WTC11 (cell line): ENCODE data around the gene KRTAP5-6. TPM values are rescaled to one million over a fixed set of nuclear protein-coding genes. Genes with fewer than 3 reads are reported as not detected.

Source experiments
- ATAC-seq: fragments of 200-7000 bp; cut with Tn5 transposase; 2 replicates; pipeline ENCODE4 v1.10.0; 2021; ENCODE audit warnings: mild to moderate bottlenecking, moderate library complexity
- CTCF ChIA-PET: fragments of 300-600 bp; sonication (Branson Sonifier 250); formaldehyde crosslinking; loops from one replicate; lab custom pipeline; 2021; ENCODE audit warnings: antibody characterized with exemption; lab: Charles Lee
- POLR2A ChIA-PET: fragments of 350-600 bp; sonication (Branson Sonifier 250); formaldehyde crosslinking; loops from one replicate; lab custom pipeline; 2021; ENCODE audit warnings: antibody characterized with exemption; lab: Charles Lee
- DNase-seq: peaks from one replicate; pipeline ENCODE4 v3.0.0; 2021; ENCODE audit warnings: low spot score
- H3K27ac Mint-ChIP-seq: 2 replicates; pipeline ENCODE4 v1.8.0; 2021; ENCODE audit warnings: mixed read lengths
- H3K27me3 Mint-ChIP-seq: 2 replicates; pipeline ENCODE4 v1.8.0; 2021; ENCODE audit warnings: low read depth, mild to moderate bottlenecking, moderate library complexity, mixed read lengths
- H3K36me3 Mint-ChIP-seq: 2 replicates; pipeline ENCODE4 v1.8.0; 2021; ENCODE audit warnings: mixed read lengths
- H3K4me1 Mint-ChIP-seq: 2 replicates; pipeline ENCODE4 v1.8.0; 2022; ENCODE audit warnings: mixed read lengths
- H3K4me3 Mint-ChIP-seq: 2 replicates; pipeline ENCODE4 v1.8.0; 2021; ENCODE audit warnings: mild to moderate bottlenecking, moderate library complexity, mixed read lengths
- H3K9me3 Mint-ChIP-seq: 2 replicates; pipeline ENCODE4 v1.8.0; 2021; ENCODE audit warnings: mixed read lengths
- GRHL2 ChIP-seq: fragments of 250-450 bp; sonication (Bioruptor Pico); IDR thresholded peaks from 2 replicates; pipeline ENCODE4 v1.8.0; 2022; ENCODE audit warnings: mild to moderate bottlenecking, moderate library complexity; ENCODE audit not compliant: insufficient replicate concordance, severe bottlenecking
- HMGA2 ChIP-seq: fragments of 250-450 bp; sonication (Bioruptor Pico); IDR thresholded peaks from 2 replicates; pipeline ENCODE4 v1.4.0; 2021; ENCODE audit warnings: mild to moderate bottlenecking, moderate library complexity
- IRF2 ChIP-seq: sonication (generic); formaldehyde crosslinking; IDR thresholded peaks from 2 replicates; pipeline ENCODE4 v1.8.0; 2022; ENCODE audit warnings: low read depth, missing genetic modification reagents, borderline replicate concordance
- JUN ChIP-seq: sonication (generic); formaldehyde crosslinking; IDR thresholded peaks from 2 replicates; pipeline ENCODE4 v1.8.0; 2023; ENCODE audit warnings: mild to moderate bottlenecking, missing genetic modification reagents
- KAT7 ChIP-seq: sonication (generic); formaldehyde crosslinking; IDR thresholded peaks from 2 replicates; pipeline ENCODE4 v1.8.1; 2023; ENCODE audit warnings: missing genetic modification reagents, mild to moderate bottlenecking, borderline replicate concordance
- MXD4 ChIP-seq: fragments of 250-450 bp; sonication (Bioruptor Pico); IDR thresholded peaks from 2 replicates; pipeline ENCODE4 v1.8.0; 2021; ENCODE audit warnings: mild to moderate bottlenecking, moderate library complexity, borderline replicate concordance
- PRRX2 ChIP-seq: fragments of 250-450 bp; sonication (Bioruptor Pico); IDR thresholded peaks from 2 replicates; pipeline ENCODE4 v1.8.0; 2021; ENCODE audit warnings: mild to moderate bottlenecking
- RELA ChIP-seq: sonication (generic); formaldehyde crosslinking; IDR thresholded peaks from 2 replicates; pipeline ENCODE4 v1.8.1; 2022; ENCODE audit warnings: missing genetic modification reagents, mild to moderate bottlenecking, borderline replicate concordance
- SMAD3 ChIP-seq: sonication (generic); formaldehyde crosslinking; IDR thresholded peaks from 2 replicates; pipeline ENCODE4 v1.8.0; 2022; ENCODE audit warnings: missing genetic modification reagents, mild to moderate bottlenecking, borderline replicate concordance
- SMAD4 ChIP-seq: sonication (generic); formaldehyde crosslinking; IDR thresholded peaks from 2 replicates; pipeline ENCODE4 v1.8.0; 2022; ENCODE audit warnings: mild to moderate bottlenecking, missing genetic modification reagents
- TP53 ChIP-seq: sonication (generic); formaldehyde crosslinking; IDR thresholded peaks from 2 replicates; pipeline ENCODE4 v1.8.1; 2023; ENCODE audit warnings: mild to moderate bottlenecking, missing genetic modification reagents
- ZNF121 ChIP-seq: sonication (generic); formaldehyde crosslinking; IDR thresholded peaks from 2 replicates; pipeline ENCODE4 v1.8.0; 2023; ENCODE audit warnings: missing genetic modification reagents
- ZNF219 ChIP-seq: sonication (generic); formaldehyde crosslinking; IDR thresholded peaks from 2 replicates; pipeline ENCODE4 v1.8.0; 2023; ENCODE audit warnings: missing genetic modification reagents, mild to moderate bottlenecking, borderline replicate concordance
- ZNF232 ChIP-seq: sonication (generic); formaldehyde crosslinking; IDR thresholded peaks from 2 replicates; pipeline ENCODE4 v1.8.0; 2022; ENCODE audit warnings: mild to moderate bottlenecking, missing genetic modification reagents
- ZNF263 ChIP-seq: sonication (generic); formaldehyde crosslinking; IDR thresholded peaks from 2 replicates; pipeline ENCODE4 v1.8.1; 2022; ENCODE audit warnings: low read depth, mild to moderate bottlenecking, moderate library complexity, missing genetic modification reagents
- ZNF396 ChIP-seq: fragments of 250-450 bp; sonication (Bioruptor Pico); IDR thresholded peaks from 2 replicates; pipeline ENCODE4 v1.8.0; 2021; ENCODE audit warnings: mild to moderate bottlenecking, moderate library complexity, borderline replicate concordance
- ZNF423 ChIP-seq: fragments of 250-450 bp; sonication (Bioruptor Pico); IDR thresholded peaks from 2 replicates; pipeline ENCODE4 v2.1.2; 2022; ENCODE audit warnings: mild to moderate bottlenecking, moderate library complexity
- total RNA-seq: library from RNA; stranded (reverse); gene quantifications from 3 replicates; pipeline ENCODE4 v1.2.3, GENCODE V29; 2021
- TF ChIP-seq, protein P1 (sequence below): sonication (generic); formaldehyde crosslinking; conservative IDR thresholded peaks from 2 replicates; pipeline ENCODE4 v1.8.1; 2022; ENCODE audit warnings: mild to moderate bottlenecking, missing genetic modification reagents
- TF ChIP-seq, protein P2 (sequence below): sonication (generic); formaldehyde crosslinking; IDR thresholded peaks from 2 replicates; pipeline ENCODE4 v1.8.1; 2023; ENCODE audit warnings: mild to moderate bottlenecking, missing genetic modification reagents

The KRTAP5-6 gene
- total RNA-seq, 1 experiment from 2014 or later, result 0.35 TPM

DNA sequence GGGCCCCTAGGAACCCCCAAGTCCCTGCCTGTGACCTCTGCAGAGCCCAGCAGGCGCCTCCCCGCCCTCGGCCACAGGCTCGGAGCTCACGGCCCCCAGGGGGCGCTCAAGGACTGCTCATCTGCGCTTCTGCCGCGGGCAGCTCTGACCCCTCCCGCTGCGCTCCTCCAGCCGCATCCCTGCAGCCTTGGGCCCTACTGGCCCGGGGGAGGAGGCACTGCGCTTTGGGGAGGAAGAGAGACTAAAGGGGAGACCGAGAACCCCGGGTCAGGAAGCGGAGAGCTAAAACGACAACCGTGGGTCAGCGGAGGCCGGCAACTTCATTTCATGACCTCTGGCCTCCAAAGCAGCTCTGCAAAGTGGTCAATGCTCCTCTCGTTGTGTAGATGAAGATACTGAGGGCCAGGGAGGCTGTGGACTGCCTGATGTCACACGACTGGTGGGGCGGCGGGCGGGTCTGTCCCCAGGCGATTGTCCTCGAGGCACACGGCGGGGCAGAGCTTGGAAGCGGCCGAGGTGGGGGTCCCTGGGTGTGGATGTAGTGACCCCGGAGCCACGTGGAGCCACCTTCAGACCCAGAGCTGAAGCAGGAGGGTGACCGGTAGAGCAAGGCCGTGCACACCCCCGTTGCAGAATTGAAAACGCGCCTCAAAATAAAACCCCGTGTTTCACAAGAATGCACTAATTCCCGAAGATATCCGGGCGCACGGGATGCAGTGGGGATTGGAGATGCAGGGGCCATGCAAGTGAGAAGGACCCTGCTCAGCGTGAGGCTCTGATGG is 2.7 kb upstream of the KRTAP5-6 start (continued):
- TF ChIP-seq ZNF263, result peak; percentile 86
- TF ChIP-seq PRRX2 (CRISPR knock-in tag), result no peak
- TF ChIP-seq TP53, result no peak
- TF ChIP-seq MXD4 (CRISPR knock-in tag), result no peak
- TF ChIP-seq, protein P1, sequence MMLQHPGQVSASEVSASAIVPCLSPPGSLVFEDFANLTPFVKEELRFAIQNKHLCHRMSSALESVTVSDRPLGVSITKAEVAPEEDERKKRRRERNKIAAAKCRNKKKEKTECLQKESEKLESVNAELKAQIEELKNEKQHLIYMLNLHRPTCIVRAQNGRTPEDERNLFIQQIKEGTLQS, result no peak

DNA sequence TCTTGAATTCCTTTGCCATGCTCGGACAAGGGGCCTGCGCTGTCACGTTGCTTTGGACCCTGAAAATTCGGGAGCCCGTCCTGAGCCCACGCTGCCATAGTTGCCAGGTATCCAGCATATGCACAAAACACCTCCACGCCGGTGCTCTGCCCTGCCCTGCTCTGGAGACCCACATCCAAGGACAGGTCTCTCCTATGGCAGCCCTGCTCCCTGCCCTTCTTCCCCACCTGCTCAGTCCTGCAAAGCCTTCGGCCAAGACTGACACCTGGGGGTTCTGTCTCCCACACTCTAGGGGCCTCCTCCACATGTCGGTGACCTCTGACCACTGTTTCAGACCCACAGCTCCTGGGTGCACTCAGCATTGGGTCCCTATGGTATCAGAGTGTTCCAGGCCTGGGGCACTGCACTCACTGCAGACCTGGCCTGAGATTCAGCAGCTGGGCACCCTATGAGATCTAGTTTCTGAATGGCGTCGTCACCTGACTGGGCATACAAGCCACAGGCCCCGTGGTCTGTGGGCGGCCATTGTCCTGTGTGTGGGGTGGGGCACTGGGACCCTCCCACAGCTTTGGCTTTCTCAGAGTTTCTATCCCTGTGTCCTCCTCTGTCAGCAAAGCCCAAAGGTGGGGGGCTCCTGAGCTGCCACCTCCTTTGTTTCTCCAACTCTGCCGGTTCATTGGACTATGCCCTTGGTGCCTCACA is 2.0 kb upstream of the KRTAP5-6 start:
- peaks cover 14% of the 10 kb centered on the region for H3K9me3 Mint-ChIP-seq
- H3K27ac Mint-ChIP-seq, result no peak overlapping the region
- peaks cover 3% of the 10 kb centered on the region for H3K4me1 Mint-ChIP-seq
- no peaks in the 10 kb centered on the region for H3K36me3 Mint-ChIP-seq
- no peak overlapping the region for H3K4me3 Mint-ChIP-seq
- ChIA-PET POLR2A (no interaction called here), CTCF (interaction anchor here (0.6 to 5.5 kb wide), 31 partner anchors 12 to 461 kb away, joined by 3 to 271 read pairs (median 9); partner anchors contain the start of genes CTSD, IFITM10, LSP1 and SYT8)
- H3K27me3 Mint-ChIP-seq, result peaks cover 22% of the 10 kb centered on the region
- no peak for ATAC-seq
- DNase-seq, result no peak
- TF ChIP-seq ZNF219 (CRISPR knock-in tag), result no peak
- TF ChIP-seq ZNF121 (CRISPR knock-in tag), result no peak
- TF ChIP-seq SMAD4 (CRISPR knock-in tag), result no peak
- no peak for TF ChIP-seq ZNF423 (CRISPR knock-in tag)
- TF ChIP-seq ZNF232 (CRISPR knock-in tag), result no peak
- TF ChIP-seq ZNF396 (CRISPR knock-in tag), result no peak
- no peak for TF ChIP-seq GRHL2 (CRISPR knock-in tag)

DNA sequence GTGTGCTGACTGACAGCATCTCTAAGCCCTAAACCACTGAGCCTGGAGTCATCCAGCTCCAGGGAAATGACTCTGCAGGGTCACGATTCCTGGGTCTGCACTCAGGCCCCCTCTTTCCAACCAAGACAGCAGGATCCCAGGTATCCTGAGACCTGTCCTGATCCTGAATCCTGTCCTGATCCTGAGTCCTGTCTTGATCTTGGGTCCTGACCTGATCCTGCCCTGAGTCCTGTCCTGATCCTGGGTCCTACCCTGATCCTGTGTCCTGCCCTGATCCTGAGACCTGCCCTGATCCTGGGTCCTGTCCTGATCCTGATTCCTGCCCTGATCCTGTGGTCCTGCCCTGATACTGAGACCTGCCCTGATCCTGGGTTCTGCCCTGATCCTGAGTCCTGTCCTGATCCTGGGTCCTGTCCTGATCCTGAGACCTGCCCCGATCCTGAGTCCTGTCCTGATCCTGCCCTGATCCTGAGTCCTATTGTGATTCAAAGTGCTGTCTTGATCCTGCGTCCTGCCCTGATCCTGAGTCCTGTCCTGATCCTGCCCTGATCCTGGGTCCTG is 1.4 kb upstream of the KRTAP5-6 start:
- ChIA-PET POLR2A (no interaction called here), CTCF (interaction anchor here (5.0 to 5.5 kb wide), 4 partner anchors 41 to 461 kb away, joined by 23 to 271 read pairs (median 107); partner anchors contain the start of gene SYT8)
- Mint-ChIP-seq H3K27ac (no peak overlapping the region), H3K27me3 (peaks cover 22% of the 10 kb centered on the region), H3K4me1 (peaks cover 3% of the 10 kb centered on the region), H3K4me3 (no peak overlapping the region), H3K9me3 (peaks cover 14% of the 10 kb centered on the region), H3K36me3 (no peaks in the 10 kb centered on the region)
- TF ChIP-seq, protein P1, result no peak
- TF ChIP-seq HMGA2 (no peak), SMAD3 (CRISPR knock-in tag) (no peak), JUN (CRISPR knock-in tag) (no peak), ZNF263 (no peak), IRF2 (CRISPR knock-in tag) (no peak), KAT7 (CRISPR knock-in tag) (no peak)
- DNase-seq (no peak), ATAC-seq (no peak)

DNA sequence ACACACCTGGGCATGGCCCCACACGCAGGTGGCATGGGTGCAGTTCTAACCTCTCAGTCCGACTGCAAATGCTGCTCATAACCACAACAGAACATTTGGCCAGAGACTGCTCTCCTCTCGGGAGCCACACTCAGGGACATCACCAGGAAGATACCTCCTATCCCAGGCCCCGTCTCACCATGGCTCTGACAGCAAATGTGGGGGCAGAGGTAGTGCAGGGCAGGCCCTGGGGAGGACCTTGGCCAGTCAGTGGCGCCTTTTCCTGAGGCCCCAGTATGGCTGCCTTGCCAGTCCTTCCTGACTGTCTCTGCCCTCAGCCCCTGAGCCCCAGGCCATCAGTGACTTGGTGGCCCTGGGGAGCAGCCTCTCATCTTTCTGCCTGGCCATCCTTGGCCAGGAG is 2.8 kb downstream of the KRTAP5-6 start:
- DNase-seq, result no peak
- Mint-ChIP-seq H3K9me3 (peaks cover 27% of the 10 kb centered on the region), H3K27me3 (peaks cover 32% of the 10 kb centered on the region), H3K4me3 (no peak overlapping the region), H3K27ac (no peak overlapping the region), H3K36me3 (no peaks in the 10 kb centered on the region), H3K4me1 (no peaks in the 10 kb centered on the region)
- no peak for ATAC-seq
- CTCF ChIA-PET, result interaction anchor here (1.1 to 2.3 kb wide), 3 partner anchors 47 to 177 kb away, joined by 3 to 8 read pairs (median 4); no protein-coding TSS in a partner anchor
- no peak for TF ChIP-seq RELA (CRISPR knock-in tag)
- TF ChIP-seq, protein P2, sequence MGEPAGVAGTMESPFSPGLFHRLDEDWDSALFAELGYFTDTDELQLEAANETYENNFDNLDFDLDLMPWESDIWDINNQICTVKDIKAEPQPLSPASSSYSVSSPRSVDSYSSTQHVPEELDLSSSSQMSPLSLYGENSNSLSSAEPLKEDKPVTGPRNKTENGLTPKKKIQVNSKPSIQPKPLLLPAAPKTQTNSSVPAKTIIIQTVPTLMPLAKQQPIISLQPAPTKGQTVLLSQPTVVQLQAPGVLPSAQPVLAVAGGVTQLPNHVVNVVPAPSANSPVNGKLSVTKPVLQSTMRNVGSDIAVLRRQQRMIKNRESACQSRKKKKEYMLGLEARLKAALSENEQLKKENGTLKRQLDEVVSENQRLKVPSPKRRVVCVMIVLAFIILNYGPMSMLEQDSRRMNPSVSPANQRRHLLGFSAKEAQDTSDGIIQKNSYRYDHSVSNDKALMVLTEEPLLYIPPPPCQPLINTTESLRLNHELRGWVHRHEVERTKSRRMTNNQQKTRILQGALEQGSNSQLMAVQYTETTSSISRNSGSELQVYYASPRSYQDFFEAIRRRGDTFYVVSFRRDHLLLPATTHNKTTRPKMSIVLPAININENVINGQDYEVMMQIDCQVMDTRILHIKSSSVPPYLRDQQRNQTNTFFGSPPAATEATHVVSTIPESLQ, result no peak
- POLR2A ChIA-PET, result no interaction called here
